ENCODE results near the gene FGF23.

FGF23 gene

DNA sequence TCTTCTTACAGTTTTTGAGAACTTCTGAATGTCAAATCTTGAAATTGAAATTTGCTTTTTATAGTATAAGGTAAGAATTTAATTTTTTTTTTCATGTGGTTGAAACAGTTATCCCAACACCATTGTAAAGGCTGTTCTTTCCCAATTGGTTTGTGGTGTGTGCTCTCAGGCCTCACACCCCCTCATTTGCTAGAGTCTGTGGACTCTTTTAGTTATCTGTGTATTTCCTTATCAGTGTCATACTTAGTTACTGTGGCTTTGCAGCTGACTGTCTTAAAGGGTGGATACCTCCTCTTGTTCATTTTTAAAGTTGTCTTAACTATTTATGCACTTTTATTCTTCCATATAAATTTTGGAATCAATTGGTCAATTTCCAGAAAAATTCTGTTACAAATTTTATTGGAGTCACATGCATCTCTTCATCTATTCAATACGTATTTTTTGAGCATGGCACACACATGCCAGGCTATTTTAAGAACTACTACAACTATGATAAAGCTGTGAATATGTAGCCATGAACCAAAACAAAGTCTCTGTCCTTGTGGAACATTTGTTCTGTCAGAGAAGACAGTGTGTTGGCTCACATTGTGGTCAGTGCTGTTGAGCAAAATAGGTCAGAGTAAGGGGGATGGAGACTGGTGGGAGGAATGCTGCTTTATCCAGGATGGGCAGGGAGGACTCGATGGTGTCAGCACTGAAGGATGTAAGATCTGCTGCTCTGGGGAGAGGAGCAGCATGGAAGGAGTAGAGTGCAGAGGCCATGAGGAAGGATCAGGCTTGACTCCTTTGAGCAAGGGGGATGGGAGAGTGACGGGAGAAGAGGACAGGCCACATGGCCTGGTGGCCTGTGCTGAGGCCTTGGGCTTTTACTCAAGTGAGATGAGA, 24.1 kb downstream of the FGF23 start:
- TF ChIP-seq, protein P1, sequence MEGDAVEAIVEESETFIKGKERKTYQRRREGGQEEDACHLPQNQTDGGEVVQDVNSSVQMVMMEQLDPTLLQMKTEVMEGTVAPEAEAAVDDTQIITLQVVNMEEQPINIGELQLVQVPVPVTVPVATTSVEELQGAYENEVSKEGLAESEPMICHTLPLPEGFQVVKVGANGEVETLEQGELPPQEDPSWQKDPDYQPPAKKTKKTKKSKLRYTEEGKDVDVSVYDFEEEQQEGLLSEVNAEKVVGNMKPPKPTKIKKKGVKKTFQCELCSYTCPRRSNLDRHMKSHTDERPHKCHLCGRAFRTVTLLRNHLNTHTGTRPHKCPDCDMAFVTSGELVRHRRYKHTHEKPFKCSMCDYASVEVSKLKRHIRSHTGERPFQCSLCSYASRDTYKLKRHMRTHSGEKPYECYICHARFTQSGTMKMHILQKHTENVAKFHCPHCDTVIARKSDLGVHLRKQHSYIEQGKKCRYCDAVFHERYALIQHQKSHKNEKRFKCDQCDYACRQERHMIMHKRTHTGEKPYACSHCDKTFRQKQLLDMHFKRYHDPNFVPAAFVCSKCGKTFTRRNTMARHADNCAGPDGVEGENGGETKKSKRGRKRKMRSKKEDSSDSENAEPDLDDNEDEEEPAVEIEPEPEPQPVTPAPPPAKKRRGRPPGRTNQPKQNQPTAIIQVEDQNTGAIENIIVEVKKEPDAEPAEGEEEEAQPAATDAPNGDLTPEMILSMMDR (IDR thresholded peaks at IDR 0.05; ENCODE audit: extremely low read depth, insufficient read depth, missing control alignments), result no peak
- no peak for DNase-seq (ENCODE audit: low spot score)
- in situ Hi-C loops (cut with MboI; ENCODE audit: low pct_unique_long_range_greater_than_20kb, low sequenced_read_pairs, unreplicated experiment), result loop anchor here (5.0 kb wide), 1 partner anchor 177 kb away; no protein-coding TSS in a partner anchor

DNA sequence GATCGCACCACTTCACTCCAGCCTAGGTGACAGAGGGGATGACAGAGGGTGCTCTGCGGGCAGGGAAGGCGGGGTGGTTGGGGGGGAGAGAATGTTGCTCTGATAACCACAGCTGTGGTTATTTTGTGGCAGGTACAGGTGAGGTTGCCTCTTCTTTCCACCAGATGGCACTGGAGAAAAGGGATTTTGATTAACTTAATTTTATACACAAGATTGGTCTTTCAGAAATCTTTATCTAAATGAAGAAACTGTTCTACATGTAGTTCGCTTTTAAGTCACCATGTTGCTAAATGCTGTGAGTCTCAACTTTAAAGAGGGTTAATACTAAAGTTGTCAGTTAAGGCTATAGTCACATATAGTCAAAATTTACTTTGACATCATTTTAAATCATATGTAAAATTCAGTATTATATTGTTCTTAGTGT, 25.7 kb downstream of the FGF23 start:
- no peak for DNase-seq (ENCODE audit: low spot score)
- in situ Hi-C loops (cut with MboI; ENCODE audit: low pct_unique_long_range_greater_than_20kb, low sequenced_read_pairs, unreplicated experiment), result no loop called here
- TF ChIP-seq, protein P1 (IDR thresholded peaks at IDR 0.05; ENCODE audit: extremely low read depth, insufficient read depth, missing control alignments), result peak; percentile 48

- TF ChIP-seq, protein P1 (IDR thresholded peaks at IDR 0.05; ENCODE audit: extremely low read depth, insufficient read depth, missing control alignments), result no peak
- in situ Hi-C loops (cut with MboI; ENCODE audit: low pct_unique_long_range_greater_than_20kb, low sequenced_read_pairs, unreplicated experiment), result no loop called here
- DNase-seq (ENCODE audit: low spot score), result no peak
Measured at GRCh38 chr12:4346931-4347330, 32.6 kb downstream of the FGF23 start.

DNA sequence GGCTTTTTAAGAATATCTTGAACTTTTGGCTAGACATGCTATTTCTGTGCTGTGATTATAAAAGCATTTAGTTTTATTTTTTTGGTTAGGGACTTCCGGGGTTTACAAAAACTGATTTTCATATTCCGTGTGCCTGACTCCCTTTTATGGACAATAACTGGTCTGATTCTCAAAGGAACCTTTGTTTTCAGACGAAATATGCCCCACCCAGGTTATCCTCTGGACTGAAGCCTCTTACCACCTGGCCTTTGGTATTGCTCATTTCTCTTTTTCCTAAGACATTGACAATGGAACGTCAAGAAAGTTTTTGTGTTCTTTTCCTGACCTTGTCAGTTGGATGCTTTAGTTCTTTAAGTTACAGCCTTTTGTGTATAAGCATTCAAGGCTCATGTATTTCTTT, 47.7 kb downstream of the FGF23 start:
- DNase-seq (ENCODE audit: low spot score), result no peak
- in situ Hi-C loops (cut with MboI; ENCODE audit: low pct_unique_long_range_greater_than_20kb, low sequenced_read_pairs, unreplicated experiment), result no loop called here
- TF ChIP-seq, protein P1 (IDR thresholded peaks at IDR 0.05; ENCODE audit: extremely low read depth, insufficient read depth, missing control alignments), result no peak

- no peak for DNase-seq (ENCODE audit: low spot score)
- TF ChIP-seq, protein P1 (IDR thresholded peaks at IDR 0.05; ENCODE audit: extremely low read depth, insufficient read depth, missing control alignments), result no peak
- in situ Hi-C loops (cut with MboI; ENCODE audit: low pct_unique_long_range_greater_than_20kb, low sequenced_read_pairs, unreplicated experiment), result no loop called here
Measured at GRCh38 chr12:4331221-4331620, 48.3 kb downstream of the FGF23 start.

GRCh38 chr12:4330203-4330602, 49.3 kb downstream of the FGF23 start:
- in situ Hi-C loops (cut with MboI; ENCODE audit: low pct_unique_long_range_greater_than_20kb, low sequenced_read_pairs, unreplicated experiment), result no loop called here
- DNase-seq (ENCODE audit: low spot score), result no peak
- TF ChIP-seq, protein P1 (IDR thresholded peaks at IDR 0.05; ENCODE audit: extremely low read depth, insufficient read depth, missing control alignments), result no peak
